Astrocyte of the spinal cord (primary cell): ENCODE data around the gene TMEM14C.
"Not testable (repeated sequence)": the region's sequence is repeated elsewhere in the genome, so short reads cannot be mapped to it uniquely, and the experiment has no call there.

Experiments used
- DNase-seq: peaks from one replicate; pipeline ENCODE4 v3.0.0; 2011; ENCODE audit warnings: low read depth, low spot score
- H3K4me3 ChIP-seq: 2 replicates; pipeline ENCODE4 v1.5.1; 2011; ENCODE audit warnings: low read depth, mild to moderate bottlenecking, low read length, moderate library complexity
- in situ Hi-C: cut with HindIII; loops from 2 replicates; pipeline ENCODE4 v1.10.0; 2017; ENCODE audit warnings: low sequenced_read_pairs
- TF ChIP-seq, protein P1 (sequence below): IDR thresholded peaks from 2 replicates; pipeline ENCODE4 v1.5.1; 2012; ENCODE audit warnings: low read depth, mild to moderate bottlenecking, low read length, inconsistent platforms

The TMEM14C gene

DNA sequence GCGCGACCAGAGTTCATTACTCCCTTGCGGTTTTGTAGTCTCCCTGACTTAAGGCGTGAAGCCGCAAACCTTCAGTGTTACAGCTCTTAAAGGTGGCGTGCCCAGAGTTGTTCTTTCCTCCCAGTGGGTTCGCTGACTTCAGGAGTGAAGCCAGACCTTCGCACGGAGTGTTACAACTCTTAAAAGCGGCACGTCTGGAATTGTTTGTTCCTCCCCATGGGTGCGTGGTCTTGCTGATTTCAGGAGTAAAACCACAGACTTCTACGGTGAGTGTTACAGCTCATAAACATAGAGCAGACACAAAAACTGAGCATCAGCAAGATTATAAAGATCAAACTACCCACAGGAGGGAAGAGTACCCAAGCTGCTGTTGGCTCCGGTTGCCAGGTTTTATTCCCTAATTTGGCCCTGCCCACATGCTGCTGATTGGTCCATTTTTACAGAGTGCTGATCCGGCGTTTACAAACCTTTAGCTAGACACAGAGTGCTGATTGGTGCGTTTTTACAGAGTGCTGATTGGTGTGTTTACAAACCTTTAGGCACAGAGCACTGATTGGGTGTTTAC is 10.4 kb downstream of the TMEM14C start:
- in situ Hi-C loops = no loop called here
- TF ChIP-seq, protein P1, sequence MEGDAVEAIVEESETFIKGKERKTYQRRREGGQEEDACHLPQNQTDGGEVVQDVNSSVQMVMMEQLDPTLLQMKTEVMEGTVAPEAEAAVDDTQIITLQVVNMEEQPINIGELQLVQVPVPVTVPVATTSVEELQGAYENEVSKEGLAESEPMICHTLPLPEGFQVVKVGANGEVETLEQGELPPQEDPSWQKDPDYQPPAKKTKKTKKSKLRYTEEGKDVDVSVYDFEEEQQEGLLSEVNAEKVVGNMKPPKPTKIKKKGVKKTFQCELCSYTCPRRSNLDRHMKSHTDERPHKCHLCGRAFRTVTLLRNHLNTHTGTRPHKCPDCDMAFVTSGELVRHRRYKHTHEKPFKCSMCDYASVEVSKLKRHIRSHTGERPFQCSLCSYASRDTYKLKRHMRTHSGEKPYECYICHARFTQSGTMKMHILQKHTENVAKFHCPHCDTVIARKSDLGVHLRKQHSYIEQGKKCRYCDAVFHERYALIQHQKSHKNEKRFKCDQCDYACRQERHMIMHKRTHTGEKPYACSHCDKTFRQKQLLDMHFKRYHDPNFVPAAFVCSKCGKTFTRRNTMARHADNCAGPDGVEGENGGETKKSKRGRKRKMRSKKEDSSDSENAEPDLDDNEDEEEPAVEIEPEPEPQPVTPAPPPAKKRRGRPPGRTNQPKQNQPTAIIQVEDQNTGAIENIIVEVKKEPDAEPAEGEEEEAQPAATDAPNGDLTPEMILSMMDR = no peak
- peak; percentile 71 for DNase-seq
- no peak overlapping the region for H3K4me3 ChIP-seq

DNA sequence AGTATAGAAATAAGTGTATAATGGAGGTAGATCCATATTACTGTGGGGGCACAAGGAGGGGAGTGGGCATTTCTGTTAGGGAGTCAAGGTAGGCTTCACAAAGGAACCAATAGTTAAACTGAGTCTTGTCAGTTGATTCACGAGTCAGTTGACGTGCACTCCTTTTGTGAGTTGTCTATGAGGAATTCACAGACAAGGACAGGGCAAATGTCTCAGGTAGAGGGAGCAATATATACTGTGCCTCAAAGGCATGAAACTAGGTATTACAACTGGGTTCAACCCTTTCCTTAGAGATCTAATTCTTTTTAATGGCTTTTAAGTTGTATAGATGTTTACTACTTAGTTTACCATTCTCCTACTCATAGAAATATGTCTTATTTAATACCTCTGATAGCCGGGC is 11.0 kb downstream of the TMEM14C start:
- in situ Hi-C loops = no loop called here
- TF ChIP-seq, protein P1 = no peak
- H3K4me3 ChIP-seq = no peak overlapping the region
- DNase-seq = no peak

DNA sequence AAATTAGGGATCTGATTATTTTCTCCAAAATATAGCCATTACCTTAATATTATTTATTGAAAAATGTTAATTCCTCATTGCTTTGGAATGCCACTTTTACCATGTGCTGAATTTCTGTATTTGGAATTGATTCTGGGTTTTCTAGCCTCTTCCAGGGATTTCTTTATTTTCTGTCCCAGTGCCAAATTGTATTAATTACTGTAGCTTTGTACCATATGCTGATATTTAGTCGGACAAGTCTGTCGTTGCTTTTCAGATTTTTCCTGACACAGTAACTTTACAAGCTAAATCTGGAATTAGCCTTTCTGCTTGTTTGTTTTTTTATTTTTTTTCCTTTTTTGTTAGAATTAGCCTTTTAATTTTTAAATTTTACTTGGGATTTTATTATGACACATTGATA is 13.9 kb downstream of the TMEM14C start:
- no peak for DNase-seq
- in situ Hi-C loops = no loop called here
- TF ChIP-seq, protein P1 = no peak
- H3K4me3 ChIP-seq = no peak overlapping the region

DNA sequence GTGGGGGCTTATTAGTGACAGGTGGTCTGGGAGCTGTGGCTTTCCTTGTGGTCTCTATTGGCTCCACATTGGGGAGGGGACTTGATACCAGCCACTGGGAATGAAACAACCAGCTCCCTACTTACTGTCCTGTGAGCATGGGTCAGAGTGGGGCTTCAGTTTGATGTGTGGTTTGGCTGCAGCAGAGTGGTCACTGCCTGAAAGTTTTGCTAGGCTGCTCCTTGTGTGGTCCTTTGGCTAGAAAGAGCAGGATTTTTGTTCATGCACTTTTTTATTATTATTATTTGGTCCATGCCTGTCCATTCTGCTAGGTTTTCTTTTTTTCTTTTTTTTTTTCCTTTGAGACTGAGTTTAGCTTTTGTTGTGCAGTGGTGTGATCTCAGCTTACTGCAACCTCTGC is 17.2 kb downstream of the TMEM14C start:
- TF ChIP-seq, protein P1 = no peak
- in situ Hi-C loops = no loop called here
- no peak overlapping the region for H3K4me3 ChIP-seq
- DNase-seq = no peak

DNA sequence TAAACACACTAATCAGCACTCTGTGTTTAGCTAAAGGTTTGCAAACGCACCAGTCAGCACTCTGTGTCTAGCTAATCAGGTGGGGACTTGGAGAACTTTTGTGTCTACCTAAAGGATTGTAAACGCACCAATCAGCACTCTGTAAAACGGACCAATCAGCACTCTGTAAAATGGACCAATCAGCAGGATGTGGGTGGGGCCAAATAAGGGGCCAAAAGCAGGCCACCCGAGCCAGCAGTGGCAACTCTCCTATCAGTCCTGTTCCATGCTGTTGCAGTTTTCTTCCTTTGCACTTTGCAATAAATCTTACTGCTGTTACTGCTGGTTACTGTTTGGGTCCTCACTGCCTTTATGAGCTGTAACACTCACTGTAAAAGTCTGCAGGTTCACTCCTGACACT is 18.8 kb downstream of the TMEM14C start:
- in situ Hi-C loops, DNase-seq, H3K4me3 ChIP-seq: not testable (repeated sequence)

DNA sequence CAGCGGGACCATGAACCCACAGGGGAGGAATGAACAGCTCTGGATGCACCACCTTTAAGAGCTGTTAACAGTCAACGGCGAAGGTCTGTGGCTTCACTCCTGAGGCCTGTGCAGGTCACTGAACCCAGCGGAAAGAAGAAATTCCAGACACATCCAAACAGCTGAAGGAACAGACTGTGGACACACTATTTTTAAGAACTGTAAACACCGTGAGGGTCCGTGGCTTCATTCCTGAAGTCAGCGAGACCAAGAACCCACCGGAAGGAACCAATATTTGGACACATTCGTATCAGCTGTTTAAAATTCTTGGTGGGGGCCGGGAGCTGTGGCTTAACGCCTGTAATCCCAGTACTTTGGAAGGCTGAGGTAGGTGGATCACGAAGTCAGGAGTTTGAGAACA is 19.4 kb downstream of the TMEM14C start:
- H3K4me3 ChIP-seq = no peak overlapping the region
- TF ChIP-seq, protein P1 = no peak
- in situ Hi-C loops = no loop called here
- DNase-seq = no peak

DNA sequence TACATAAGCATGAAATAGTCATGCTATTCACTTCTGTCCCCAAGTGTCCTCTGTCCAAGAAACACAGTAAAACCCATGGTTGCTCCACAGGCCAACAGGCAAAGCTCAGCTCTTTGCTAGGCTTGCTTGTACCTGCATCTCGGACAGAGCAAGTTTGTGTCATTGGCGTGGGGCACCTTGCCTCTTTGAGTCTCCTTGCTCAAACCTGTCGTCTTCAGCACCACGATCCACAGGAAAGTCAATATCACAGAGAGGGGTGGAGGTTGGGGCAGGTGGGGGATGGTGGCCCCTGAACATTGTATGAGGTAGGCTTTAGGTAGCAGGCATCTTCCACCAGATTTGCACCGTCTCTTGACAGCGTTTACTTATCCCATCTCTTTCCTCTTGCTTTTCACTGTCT is 20.6 kb downstream of the TMEM14C start:
- DNase-seq = no peak
- no peak overlapping the region for H3K4me3 ChIP-seq
- in situ Hi-C loops = no loop called here
- TF ChIP-seq, protein P1 = no peak
